ENCODE results near the gene CLEC1A.
"Not testable (repeated sequence)": the region's sequence is repeated elsewhere in the genome, so short reads cannot be mapped to it uniquely, and the experiment has no call there.

CLEC1A gene

DNA sequence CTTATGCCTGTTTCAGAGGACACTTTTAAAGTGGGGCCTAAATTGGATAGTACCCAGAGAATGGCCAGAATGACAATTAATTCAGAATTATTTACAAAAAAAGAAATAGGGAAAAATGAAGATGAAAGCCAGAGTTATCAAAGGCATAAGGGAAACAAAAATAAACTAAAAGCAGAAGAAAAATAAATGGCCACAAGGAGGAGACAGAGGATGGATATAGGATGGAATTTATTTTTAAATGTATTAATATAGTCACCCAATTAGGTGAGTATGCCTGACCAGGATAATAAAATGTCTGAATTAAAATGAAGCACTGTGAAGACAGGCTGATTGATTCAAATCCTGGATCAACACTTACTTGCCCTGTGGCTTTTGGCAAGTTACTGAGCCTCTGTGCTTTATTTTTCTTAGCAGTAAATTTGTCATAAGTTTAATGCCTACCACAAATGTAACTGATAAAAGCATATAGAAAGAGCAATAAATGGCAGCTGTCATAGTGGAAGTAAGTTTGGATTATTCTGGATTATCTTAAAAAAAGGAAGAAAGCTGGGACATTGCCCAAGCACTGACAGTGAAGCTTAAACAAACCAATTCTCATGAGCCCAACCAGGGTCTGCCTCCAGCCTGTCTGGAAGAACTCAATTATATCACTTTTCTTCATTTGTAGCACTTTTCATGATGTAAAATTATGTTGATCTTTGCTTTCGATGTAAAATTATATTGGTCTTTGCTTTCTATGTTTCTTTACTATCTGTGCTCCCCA, 64.8 kb downstream of the CLEC1A start:
- DNase-seq = no peak

DNA sequence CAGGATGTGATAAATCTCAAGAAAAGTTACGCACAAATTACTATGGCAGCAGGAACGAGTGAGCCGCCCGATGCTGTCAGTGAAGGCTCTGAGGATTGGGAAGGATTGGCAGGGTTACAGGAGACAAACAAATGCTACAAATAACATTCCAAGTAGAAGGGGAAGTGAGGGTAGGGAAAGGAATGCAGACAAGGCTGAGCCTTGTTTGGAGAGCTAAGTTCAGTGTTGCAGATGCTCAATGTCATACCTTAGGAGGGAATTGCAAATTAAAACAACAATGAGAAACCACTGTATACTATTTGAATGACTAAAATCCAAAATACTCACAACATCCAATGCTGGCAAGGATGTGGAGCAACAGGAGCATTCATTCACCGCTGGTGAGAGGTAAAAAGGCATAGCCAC, 67.0 kb downstream of the CLEC1A start:
- no peak for DNase-seq

DNA sequence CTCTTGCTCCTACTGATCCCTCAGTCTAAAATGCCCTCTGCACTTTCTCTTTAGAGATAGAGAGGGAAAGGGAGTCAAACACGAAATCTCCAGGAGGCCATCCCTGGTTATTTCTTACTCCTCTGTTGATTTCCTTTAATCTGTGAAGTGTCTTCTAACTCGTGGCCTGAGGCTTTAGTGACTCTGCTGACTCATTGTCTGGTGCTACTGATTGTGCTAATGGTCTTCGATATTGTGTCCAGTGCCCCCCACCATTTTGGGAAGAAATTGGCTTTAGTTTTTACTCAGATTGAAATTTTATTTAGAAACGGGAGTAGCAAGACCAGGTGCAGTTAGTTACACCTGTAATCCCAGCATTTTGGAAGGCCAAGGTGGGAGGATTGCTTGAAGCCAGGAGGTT, 67.5 kb downstream of the CLEC1A start:
- no peak for DNase-seq

DNA sequence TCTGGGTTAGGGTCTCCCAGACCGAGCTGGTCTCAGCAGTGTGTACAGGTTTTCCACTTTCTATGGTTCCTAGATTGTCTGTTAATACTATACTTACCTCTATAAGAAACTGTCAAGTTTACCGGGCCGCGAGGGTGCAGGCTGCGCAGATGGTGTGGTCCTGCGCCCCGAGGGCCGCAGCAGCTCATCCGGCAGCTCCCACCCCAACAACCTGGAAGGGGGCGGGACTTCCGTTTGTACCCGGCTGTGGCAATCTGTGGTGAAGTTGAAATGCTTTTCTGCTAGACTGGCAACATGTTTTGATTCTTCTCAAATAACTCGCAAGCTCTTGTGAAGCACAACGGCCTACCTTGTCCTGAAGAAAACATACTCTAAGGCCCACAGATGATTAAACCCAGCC, 68.3 kb downstream of the CLEC1A start, which contains the start of gene CLEC9A:
Gene CLEC9A (plus strand): TSS at position 237 of the 400 bp plus-strand sequence. CDS start 22,006 bp downstream, outside the sequence.
- no peak for DNase-seq

DNA sequence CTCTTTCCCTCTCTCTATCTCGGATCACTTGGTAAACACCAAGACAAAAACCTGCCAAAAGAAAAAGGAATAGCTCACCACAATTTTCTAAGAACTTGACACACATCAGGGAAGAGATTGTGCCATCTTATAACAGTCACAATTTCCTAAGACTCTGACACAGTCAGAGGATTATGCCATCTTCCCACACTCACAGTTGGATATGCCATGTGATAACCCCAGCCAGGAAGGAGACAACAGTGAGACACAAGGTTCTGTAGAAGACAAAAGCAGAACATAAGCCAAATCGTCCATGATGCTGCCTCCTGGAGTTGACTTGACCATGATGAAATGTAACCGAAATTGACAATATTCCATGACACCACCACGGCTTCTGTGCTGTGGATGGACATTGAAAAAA, 71.1 kb downstream of the CLEC1A start:
- no peak for DNase-seq

DNA sequence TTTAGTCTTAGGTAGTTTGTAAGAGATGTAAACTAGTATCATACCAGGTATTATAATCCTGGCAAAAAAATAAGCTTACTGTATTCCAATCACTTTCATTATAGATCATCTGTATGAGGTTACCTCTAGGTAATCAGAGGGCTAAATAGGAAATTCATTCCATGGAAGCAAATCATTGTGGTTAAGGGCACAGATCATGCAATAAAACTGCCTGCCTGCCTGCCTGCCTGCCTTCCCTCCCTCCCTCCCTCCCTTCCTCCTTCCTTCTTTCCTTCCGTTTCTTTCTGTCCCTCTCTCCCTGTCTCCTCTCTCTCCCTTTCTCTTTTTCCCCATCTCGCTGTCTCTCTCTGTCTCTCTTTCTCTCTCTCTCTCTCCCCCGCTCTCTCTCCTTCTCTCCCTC, 71.5 kb downstream of the CLEC1A start:
- no peak for DNase-seq

DNA sequence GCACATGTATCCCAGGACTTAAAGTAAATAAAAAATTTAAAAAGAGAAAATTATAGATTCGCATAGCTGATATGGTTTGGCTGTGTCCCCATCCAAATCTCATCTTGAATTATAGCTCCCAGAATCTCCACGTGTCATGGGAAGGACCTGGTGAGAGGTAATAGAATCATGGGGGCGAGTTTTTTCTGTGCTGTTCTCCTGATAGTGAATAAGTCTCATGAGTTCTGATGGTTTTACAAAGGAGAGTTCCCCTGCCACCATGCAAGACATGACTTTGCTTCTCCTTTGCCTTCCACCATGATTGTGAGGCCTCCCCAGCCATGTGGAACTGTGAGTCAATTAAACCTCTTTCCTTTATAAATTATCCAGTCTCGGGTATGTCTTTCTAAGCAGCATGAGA, 72.1 kb downstream of the CLEC1A start:
- DNase-seq = not testable (repeated sequence)

DNA sequence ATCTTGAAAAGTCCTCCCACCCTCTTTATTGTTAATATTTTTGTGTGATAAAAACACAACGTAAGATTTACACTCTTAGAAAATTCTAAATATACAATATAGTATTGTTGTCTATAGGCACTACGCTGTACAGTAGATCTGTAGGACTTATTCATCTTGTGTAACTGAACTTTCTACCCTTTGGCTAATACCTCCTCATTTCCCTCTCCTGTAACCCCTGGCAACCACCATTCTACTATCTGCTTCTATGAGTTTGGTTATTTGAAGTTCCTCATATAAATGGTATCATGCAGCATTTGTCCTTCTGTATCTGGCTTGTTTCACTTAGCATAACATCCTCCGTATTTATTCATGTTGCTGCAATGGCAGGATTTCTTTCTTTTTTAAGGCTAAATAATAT, 73.5 kb downstream of the CLEC1A start:
- DNase-seq = no peak

DNA sequence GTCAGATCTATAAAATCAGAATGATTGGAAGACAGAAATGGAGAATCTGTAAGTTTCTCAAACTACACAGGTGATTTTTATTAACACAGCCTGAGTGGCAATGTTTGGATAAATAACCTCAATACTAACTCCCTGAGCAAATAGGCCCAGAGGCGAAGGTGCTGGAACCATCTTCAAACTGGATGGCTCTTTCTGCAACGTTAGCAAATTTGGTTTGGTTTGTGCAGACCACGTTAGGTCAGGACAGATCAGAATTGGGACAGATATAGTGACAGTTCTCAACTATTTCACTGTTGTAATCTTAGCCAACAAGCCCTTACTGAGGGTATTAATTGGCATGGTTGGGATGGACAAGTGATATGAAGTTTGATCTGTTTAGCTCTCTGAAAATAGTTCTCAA, 77.4 kb downstream of the CLEC1A start:
- DNase-seq = no peak

Data from cerebellar nuclear complex (tissue), 1 donor.